ENCODE results near the gene NPHP3.
"Not testable (repeated sequence)": the region's sequence is repeated elsewhere in the genome, so short reads cannot be mapped to it uniquely, and the experiment has no call there.

The NPHP3 gene, protein sequence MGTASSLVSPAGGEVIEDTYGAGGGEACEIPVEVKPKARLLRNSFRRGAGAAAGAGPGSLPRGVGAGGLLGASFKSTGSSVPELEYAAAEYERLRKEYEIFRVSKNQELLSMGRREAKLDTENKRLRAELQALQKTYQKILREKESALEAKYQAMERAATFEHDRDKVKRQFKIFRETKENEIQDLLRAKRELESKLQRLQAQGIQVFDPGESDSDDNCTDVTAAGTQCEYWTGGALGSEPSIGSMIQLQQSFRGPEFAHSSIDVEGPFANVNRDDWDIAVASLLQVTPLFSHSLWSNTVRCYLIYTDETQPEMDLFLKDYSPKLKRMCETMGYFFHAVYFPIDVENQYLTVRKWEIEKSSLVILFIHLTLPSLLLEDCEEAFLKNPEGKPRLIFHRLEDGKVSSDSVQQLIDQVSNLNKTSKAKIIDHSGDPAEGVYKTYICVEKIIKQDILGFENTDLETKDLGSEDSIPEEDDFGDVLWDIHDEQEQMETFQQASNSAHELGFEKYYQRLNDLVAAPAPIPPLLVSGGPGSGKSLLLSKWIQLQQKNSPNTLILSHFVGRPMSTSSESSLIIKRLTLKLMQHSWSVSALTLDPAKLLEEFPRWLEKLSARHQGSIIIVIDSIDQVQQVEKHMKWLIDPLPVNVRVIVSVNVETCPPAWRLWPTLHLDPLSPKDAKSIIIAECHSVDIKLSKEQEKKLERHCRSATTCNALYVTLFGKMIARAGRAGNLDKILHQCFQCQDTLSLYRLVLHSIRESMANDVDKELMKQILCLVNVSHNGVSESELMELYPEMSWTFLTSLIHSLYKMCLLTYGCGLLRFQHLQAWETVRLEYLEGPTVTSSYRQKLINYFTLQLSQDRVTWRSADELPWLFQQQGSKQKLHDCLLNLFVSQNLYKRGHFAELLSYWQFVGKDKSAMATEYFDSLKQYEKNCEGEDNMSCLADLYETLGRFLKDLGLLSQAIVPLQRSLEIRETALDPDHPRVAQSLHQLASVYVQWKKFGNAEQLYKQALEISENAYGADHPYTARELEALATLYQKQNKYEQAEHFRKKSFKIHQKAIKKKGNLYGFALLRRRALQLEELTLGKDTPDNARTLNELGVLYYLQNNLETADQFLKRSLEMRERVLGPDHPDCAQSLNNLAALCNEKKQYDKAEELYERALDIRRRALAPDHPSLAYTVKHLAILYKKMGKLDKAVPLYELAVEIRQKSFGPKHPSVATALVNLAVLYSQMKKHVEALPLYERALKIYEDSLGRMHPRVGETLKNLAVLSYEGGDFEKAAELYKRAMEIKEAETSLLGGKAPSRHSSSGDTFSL (N-terminal part only)

DNA sequence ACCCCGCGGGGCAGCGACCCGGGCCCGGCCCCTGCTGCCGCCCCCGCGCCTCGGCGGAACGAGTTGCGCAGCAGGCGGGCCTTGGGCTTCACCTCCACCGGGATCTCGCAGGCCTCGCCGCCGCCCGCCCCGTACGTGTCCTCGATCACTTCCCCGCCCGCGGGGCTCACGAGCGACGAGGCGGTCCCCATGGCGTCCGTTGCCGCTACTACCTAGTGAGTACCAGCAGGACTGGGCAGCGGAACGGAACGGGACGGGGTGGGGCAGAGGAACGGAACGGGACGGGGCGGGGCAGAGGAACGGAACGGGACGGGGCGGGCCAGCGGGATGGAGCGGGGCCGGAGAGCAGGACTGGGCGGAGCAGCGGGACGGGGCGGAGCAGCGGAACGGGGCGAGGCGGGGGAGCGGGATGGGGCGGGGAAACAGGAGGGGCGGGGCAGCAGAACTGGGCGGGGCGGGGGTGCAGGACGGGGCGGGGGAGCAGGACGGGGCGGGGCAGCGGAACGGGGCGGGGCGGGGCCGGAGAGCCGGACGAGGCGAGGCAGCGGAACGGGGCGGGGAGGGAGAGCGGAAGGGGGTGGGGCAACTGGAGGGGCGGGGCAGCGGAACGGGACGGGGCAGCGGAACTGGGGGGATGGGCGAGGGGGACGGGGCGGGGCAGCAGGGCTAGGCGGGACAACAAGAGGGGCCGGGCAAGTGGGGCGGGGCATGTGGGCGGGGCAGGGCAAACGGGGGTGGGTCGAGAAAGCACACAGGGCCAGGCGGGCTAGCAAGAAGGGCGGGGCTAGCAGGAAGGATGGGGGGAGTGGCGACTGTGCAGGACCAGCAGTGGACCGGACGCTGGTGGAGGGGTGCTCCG is at the start of gene NPHP3:
TSS of gene NPHP3 (minus strand) at position 245 of the 859 bp plus-strand sequence. CDS start at position 191, 54 bp downstream.
- DNase-seq, result peak; percentile 60

DNA sequence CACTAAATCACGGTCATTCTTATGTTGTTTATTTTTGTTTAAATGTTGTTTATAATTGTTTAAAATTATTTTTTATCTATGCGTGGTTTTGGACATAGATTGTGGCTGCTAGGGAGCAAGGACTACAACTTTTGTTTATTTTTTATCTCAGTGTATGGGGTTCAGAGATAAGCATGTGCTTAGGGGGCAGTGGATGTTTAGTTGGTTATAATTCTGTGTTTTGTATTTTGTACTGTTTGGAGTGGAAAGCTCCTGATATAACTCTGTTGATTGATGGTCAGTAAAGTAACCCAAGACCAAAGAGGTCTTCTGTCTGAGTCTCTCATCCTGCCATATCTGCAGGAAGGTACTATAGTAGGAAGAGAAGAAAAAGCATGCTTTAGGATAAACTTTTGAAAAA is 36.5 kb upstream of the NPHP3 start:
- no peak for DNase-seq

DNA sequence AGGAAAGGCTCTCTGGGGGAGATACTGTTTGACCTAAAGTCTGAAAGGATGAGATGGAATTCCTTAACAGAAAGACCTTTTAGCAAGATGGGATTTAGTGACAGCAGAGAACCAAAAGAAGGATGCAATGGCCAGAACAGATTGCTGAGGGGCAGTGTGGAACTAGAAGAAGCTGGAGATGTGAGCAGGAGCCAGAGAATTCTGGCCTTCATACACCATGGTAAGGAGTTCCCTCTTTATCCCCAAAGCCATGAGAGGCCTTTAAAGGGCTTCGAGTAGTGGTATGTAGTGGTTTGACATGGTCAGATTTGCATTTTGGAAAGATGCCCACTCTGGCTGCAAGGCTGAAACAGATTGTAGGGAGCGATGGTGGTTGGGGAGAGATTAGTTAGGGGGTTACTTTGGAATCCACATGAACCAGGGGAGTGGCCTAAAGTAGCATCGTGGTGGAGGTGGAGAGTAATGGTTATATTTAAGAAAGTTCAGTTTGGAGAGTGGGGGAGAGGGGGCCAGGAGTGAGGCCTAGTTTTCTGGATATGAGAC is 34.0 kb upstream of the NPHP3 start:
- DNase-seq, result no peak

DNA sequence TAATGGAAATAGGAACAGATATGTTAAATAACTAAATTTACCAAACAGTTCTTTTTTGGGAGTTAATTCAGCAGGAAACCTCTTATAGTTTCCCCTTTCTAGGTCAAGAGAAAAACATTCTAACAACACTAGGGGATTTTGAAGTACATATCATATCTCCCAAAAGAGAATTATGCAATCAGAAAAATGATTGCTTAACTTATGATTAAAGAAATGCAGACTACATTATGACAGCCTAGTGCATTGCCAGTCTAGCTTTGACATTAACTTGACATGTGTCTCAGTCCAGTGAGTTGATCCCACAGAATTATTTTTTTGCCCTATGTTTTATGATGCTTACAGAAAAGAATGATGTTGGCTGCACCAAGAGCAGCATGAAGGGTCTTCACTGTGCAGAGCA is 31.7 kb upstream of the NPHP3 start:
- DNase-seq, result no peak

DNA sequence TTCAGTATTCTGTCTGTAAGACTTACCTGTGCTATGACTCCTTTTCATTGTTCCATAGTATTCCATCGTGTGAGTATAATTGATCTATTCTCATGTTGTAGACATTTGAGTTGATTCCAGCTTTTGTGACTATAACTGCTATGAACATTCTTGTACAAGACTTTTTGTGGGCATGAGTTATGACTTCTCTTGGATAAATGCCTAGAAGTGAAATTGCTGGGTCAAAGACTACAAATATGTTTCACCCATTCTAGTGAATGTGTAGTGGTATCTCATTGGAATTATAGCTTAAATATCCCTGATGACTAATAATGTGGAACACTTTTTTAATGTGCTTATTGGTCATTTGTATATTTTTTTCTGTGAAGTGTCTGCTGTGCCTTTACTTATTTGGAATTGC is 27.6 kb upstream of the NPHP3 start:
- no peak for DNase-seq

DNA sequence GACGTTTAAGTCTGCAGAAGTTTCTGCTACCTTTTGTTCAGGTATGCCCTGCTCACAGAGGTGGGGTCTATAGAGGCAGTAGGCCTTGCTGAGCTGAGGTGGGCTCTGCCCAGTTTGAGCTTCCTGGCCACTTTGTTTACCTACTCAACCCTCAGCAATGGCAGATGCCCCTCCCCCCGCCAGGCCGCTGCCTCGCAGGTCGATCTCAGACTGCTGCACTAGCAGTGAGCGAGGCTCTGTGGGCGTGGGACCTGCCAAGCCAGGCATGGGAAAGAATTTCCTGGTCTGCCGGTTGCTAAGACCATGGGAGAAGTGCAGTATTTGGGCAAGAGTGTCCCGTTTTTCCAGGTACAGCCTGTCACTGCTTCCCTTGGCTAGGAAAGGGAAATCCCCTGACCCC is 24.5 kb upstream of the NPHP3 start:
- not testable (repeated sequence) for DNase-seq

DNA sequence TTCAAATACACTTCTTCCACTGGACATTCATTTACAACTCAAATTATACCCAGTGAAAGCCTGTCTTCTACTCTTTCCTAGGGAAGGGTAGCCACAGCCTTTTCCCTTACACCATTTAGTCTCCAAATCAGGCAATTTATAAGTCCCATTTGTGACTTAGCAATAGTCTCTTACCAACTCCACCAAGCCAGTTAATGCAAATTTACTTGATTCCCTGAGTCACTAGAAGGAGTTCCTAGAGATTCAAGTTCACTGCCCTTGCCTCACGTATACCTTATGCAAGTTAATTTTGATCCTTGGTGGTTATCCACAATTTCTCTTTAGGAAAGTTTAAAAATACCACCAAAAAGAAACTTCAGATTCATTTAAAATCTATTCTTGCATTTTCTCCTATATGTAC is 16.1 kb upstream of the NPHP3 start:
- DNase-seq, result no peak

DNA sequence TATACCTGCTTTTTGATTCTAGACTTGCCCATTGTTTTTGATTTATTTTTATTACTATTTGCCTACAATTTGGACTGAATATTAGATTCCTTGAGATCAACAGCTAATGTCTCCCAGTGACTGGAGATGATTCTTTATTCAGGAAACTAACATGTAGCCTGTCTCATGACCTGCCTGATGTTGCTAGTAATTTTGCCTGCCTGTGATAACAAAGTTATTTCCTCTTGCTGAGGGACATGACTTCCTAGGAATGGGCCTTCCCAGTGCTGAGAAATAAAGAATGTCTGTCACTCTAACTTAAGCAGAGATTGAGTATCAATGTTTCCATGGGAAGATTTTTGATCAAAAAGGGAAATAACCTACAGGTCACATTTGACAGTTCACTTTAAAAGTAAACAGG is 13.4 kb upstream of the NPHP3 start:
- DNase-seq, result no peak

DNA sequence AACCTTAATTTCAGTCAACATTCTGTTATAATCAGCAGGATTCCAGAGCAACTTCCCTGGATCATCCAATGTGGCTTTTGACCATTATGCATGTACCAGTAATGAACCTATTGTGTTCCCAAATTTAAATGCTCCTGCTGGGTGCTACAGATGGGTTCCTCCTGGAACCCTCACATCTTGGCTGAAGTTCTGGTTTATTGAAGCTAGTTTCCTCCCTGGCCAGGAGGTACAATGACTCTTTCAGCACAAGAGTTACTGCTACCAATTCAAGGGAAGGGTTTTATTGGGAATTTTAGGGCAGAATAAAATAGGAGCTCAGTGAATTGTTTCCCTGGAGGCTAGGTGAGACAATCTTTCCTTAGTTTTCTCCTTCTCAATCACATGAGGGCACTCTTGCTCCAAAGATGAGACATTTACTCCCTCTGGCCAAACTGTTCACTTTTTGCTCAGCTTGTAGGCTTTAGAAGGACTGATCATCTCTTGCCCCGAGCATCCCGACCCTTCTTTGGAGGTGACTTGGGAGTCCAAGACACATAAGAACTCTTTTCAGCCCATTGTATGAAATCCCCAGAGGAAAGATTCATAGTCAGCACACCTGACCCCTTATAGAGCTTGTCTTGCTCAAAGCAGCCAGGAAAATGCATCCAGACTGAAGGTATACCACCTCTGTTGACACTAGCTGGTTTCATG is 8.8 kb upstream of the NPHP3 start:
- no peak for DNase-seq

DNA sequence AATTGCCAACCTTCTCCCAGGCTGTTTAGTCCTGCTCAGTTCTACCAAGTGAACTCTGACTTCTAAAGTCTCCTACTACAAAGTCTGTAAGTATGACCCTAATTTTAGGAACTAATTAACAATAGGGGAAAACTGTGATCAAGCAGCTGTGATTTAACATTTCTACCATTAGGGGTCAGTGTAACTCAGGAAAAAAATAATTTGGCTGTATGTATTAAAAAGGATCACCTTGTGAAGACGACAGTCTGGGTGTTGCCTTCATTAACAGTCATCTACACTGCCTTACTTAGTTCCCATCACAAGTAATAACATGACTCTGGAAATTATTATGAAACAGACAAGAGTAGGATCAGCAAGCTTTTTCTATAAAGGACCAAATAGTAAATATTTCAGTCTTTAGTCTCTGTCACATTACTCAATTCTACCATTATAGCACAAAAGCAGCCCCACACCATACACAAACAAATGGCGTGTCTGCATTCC is 4.2 kb upstream of the NPHP3 start:
- DNase-seq, result peak; percentile 26

DNA sequence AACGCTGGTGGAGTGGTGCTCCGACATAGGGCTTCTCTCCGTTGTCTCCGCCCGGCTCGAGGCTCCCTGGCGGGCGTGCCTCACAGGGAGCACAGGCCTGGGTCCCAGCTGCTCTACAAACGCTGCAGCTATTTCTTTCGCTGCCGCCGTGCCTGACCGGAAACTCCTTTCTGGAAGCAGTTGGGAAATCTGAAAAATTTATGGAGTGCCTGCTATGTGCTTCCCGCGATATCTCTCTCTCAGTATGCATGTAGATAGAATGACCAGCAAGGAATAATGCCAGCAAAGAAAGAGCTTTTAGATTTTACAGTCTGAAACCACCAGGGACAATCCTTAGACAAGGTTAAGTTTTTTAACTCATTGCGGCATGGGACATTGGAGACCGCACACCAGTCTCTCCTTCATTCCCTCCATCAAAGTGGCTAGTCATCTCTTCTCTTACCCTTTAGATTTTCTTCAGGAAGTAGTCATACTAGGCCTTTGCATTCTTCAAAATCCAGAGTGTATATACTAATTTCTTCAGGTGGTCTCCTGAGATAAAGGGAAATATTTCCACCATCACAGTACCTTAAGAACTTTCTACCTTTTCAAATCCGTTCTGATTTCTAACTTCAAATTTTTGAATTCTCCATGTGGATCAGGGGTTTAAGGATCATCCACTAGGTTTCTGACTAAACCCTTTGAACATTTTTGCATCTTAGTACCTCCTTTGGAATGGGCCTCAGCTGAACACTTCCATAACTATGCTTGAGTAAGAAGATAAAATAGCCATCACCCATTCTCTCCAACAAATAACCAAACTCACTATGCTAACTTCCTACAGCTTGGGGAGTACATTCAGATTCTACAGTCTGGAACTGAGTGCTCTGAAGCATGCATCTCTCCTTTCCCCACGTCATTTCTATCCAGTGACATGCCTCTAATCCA is 1.1 kb upstream of the NPHP3 start:
- no peak for DNase-seq

DNA sequence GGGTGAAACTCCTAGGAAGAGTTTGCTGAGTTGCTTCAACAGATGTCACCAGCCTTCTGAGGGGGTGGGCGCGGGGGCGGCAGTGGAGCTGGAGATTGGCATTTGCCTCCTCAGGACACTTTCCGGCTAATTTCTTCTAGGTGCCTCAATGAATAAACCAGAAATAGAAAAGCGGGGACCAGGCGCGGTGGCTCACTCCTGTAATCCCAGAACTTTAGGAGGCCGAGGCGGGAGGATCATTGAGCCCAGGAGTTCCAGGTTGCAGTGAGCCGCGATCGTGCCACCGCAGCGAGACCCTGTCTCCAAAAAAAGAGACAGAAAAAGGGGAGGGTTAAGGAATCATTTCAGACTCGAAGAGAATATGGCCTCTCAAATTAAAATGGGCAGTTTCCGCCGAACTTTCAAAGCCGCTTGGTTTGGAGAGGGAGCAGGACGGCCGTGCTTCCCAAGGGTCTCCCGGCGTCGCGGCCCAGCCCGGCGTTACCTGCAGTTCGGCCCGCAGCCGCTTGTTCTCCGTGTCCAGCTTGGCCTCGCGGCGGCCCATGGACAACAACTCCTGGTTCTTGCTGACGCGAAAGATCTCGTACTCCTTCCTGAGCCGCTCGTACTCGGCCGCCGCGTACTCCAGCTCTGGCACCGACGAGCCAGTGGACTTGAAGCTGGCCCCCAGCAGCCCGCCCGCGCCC is 587 bp downstream of the NPHP3 start:
- no peak for DNase-seq

DNA sequence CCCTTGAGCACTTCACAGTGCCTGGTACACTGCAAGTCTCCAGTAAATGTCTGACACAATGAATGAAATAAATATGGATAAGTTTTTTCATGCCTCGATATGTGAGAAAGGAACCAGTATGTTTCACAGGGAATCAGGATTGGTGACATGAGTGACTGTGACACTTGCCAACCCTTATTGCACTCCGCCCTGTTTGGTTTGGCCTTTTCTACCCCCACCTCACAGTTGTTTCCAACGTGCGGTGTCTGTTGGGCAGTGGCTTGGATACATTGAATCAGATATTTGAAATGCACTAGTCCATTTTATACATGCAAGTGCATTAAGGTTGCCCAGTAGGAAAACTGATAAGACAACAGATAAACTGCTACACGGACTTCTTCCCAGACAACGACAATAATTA is 2.0 kb downstream of the NPHP3 start:
- no peak for DNase-seq

DNA sequence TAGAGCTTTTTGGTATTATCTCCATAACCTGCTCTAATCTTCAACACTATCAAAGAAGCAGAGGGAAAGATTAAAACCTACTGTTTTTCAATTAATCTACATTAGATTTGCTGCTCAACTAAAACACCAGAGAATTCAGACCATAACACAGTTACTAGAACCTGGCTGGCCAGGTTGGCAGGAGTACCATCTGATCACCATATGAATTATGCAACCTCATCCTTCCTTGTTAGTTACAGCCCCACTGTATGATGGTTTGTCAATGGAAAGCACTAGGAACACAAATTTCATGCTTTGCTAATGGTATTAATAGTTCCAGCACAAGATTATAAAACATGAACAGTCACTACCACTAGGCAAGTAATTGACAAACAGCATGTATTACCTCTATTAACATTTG is 5.8 kb downstream of the NPHP3 start:
- DNase-seq, result no peak

DNA sequence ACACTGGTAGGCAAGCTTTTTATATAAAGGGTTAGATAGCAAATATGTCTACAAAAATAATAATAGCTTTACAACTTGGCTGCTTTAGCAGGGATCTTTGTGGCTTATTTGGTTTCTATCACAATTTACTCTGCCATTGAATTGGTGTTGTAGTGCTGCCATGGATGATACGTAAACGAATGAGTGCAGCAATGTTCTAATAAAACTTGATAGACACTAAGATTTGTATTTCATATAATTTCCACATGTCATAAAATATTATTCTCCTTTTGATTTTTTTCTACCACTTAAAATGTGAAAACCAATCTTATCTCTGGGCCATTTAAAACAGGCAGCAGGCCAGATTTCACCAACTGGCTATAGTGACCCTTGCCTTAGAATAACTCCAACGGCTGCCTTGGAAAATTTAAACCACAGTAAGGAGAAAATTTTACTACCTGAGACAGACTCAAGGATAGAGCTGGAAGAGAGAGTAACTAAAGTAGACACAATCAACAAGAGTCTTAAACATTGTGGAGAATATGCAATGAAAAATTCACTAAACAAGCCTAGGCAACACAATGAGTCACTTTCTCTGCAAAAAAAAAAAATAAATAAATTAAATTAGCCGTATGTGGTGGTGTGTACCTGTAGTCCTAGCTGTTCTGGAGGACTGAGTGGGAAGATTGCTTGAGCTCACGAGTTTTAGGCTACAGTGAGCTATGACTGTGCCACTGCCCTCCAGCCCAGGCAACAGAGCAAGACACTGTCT is 8.1 kb downstream of the NPHP3 start:
- DNase-seq, result no peak

DNA sequence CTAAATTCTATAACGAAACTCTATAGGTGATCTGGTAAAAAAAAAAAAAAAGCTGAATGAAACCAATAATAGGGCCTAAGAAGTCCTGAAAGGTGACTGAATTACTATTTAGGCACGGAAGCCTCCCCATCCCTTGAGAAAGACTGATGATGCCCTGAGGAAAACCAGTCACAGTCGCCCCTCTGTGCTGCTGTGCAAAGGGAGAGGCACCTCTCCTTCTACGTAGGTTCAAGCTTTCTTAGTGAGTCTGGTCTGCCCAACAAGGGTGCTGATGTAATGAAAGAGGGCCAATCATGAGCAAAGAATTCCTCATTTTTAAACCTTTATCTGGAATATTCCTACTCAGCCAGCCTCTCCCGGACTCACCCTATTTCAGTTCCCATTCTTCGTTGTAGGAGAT is 11.9 kb downstream of the NPHP3 start:
- no peak for DNase-seq

DNA sequence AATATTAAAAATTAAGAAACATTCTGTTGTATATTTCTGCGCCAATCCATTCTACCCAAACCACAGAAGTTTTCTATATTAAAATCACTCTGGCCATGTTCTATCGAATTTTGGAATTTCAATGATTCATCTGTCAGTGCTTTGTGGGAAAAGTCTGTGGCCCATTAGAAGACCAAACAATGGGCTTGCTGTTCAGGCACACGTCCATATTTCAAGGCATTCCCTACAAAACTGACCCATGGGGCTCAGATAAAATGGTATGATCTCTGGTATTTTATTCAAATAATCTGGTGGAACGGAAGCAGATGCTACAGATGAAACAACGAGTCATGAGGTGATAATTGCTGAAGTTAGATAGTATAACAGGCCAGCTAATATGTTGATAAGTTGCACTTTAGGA is 12.4 kb downstream of the NPHP3 start:
- no peak for DNase-seq

DNA sequence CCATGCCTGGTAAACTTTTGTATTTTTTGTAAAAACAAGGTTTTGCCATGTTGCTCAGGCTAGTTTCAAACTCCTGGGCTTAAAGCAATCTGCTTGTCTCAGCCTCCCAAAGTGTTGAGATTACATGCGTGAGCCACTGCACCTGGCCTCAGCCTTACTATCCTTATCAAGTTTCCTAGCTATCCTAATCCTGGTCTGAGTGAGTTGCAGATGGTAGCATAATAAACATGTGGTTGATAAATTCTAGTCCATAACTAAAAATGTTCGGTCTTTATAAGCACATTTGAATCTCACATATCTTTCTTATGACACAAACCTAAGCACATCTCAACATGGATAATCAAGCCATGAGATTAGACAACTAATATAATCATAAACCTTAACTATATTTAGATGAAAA is 18.5 kb downstream of the NPHP3 start:
- DNase-seq, result no peak

DNA sequence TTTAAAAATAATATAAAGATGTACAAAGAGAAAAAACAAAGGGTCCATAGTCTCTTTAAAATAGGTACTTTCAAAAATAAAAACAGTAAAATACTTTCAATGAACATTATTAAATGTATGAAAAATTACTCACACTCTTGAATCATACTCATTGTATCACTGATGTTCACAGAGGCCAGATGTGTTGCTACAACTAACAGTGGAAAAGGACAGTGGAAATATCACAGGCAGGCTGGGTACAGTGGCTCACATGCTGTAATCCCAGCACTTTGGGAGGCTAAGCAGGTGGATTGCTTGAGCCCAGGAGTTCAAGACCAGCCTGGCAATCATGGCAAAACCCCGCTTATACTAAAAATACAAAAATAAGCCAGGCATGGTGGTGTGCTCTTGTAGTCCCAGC is 26.8 kb downstream of the NPHP3 start:
- DNase-seq, result no peak
